ENCODE measurements around the gene LRRC8C.

DNA sequence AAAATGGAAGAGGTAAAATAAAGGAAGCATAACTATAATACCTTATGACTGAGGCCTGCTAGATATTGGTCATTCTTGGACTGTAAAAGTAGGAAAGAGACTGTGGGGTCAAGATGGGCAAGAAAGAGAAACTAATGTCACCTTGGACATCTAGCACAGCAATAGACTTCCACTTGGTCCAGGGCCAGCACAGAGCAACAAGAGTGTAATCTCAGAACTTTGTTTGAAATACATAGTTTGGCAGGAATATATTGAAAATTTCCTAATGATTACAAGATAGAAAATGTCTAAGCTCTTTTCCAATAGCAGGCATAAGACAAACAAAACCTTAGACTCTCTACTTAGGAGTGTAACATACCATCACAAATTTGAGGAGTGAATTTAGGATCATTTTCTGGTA is 4.6 kb downstream of the LRRC8C start:
- TF ChIP-seq, protein P1, sequence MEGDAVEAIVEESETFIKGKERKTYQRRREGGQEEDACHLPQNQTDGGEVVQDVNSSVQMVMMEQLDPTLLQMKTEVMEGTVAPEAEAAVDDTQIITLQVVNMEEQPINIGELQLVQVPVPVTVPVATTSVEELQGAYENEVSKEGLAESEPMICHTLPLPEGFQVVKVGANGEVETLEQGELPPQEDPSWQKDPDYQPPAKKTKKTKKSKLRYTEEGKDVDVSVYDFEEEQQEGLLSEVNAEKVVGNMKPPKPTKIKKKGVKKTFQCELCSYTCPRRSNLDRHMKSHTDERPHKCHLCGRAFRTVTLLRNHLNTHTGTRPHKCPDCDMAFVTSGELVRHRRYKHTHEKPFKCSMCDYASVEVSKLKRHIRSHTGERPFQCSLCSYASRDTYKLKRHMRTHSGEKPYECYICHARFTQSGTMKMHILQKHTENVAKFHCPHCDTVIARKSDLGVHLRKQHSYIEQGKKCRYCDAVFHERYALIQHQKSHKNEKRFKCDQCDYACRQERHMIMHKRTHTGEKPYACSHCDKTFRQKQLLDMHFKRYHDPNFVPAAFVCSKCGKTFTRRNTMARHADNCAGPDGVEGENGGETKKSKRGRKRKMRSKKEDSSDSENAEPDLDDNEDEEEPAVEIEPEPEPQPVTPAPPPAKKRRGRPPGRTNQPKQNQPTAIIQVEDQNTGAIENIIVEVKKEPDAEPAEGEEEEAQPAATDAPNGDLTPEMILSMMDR (conservative IDR thresholded peaks at IDR 0.05; ENCODE audit: low read depth in 2 of 2), result no peak
- TF ChIP-seq POLR2AphosphoS5 (IDR thresholded peaks at IDR 0.05; ENCODE audit: low read depth), result no peak

Measured in GM23338 (cell line).